Activated B cell treated with CpG ODN at 0.5 μM for 24 hours (primary cell): Measurements from ENCODE around the gene P3H1. TPM values are rescaled to one million over a fixed set of nuclear protein-coding genes. Genes with fewer than 3 reads are reported as not detected.
A peak's percentile ranks its signal among the peaks of the same experiment; 100 is the strongest.

Experiments used
- ATAC-seq: fragments of 200-7000 bp; cut with Tn5 transposase; one replicate; pipeline ENCODE4 v1.10.0; 2021; ENCODE audit warnings: low read depth, mild to moderate bottlenecking, moderate library complexity
- CTCF ChIA-PET: fragments of 350-600 bp; sonication (Branson Sonifier 250); formaldehyde crosslinking; loops from one replicate; lab custom pipeline; 2021; ENCODE audit warnings: antibody characterized with exemption; lab: Charles Lee
- POLR2A ChIA-PET: fragments of 350-600 bp; sonication (Branson Sonifier 250); formaldehyde crosslinking; loops from one replicate; lab custom pipeline; 2021; ENCODE audit warnings: antibody characterized with exemption; lab: Charles Lee
- DNase-seq: peaks from one replicate; pipeline ENCODE4 v3.0.0; 2022
- H3K27ac Mint-ChIP-seq: one replicate; pipeline ENCODE4 v1.8.0; 2020; ENCODE audit warnings: mixed read lengths
- H3K27me3 Mint-ChIP-seq: one replicate; pipeline ENCODE4 v1.8.0; 2021; ENCODE audit warnings: mixed read lengths
- H3K36me3 Mint-ChIP-seq: one replicate; pipeline ENCODE4 v1.8.0; 2021; ENCODE audit warnings: low read depth, mixed read lengths
- H3K4me1 Mint-ChIP-seq: one replicate; pipeline ENCODE4 v1.8.0; 2021; ENCODE audit warnings: mixed read lengths
- H3K4me3 Mint-ChIP-seq: one replicate; pipeline ENCODE4 v1.8.0; 2020; ENCODE audit warnings: mild to moderate bottlenecking, mixed read lengths
- H3K9me3 Mint-ChIP-seq: one replicate; pipeline ENCODE4 v1.8.0; 2020; ENCODE audit warnings: mixed read lengths
- intact Hi-C: fragments of 100-400 bp; cut with micrococcal nuclease; formaldehyde crosslinking; loops from one replicate; pipeline ENCODE4 v1.15.1; 2024
- total RNA-seq: library from RNA; stranded (reverse); gene quantifications from 2 replicates; pipeline ENCODE4 v1.2.3, GENCODE V29; 2022
- TF ChIP-seq, protein P1 (sequence below): fragments of 200-600 bp; IDR thresholded peaks from one replicate; pipeline ENCODE4 v1.8.0; 2022; ENCODE audit warnings: antibody characterized with exemption, mild to moderate bottlenecking

Gene P3H1
- total RNA-seq, 1 donor from 2014 or later, result 27.1 TPM

DNA sequence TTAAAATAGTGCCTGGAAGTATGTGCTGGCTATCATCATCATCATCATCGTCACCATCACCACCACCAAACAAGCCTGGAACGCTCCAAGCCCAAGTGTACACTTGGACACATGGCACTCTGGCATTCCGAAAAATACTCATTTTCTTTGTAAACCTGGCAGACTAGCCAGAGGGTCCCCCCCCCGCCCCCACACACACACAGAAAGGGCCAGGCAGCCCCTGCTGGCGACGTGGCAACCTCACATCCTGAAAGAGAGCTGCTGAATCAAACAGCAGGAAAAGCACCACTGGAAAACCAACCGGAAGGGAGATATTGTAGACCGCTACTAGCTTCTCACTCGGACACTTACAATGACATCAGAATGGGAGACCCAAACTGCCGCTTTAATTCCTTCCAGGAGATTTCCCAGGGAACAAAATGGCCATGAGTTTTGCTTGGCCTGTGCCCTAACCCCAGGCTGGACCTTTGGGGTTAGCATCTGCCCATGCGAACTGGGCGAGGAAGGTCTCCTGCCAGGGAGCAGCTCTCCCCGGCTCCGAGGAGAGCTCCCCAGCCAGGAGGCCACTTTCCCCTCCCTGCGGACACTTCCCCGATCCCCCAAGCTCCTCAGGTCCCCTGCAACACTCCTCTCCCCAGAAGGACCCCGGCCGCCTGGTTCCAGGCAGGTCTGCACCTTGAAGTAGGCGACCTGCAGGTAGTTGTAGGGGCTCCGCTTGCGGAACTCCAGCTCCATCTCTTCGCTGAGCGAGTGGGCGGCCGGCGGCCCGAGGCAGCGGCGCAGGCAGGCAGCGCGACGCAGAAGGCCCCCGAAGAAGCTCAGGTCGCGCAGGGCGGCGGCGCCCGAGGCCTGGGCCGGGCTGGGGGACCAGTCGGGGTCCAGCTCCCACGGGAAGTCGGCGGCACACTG lies 742 bp downstream of the P3H1 start:
- ATAC-seq, result peak; percentile 7
- POLR2A ChIA-PET, result interaction anchor here (0.5 to 3.1 kb wide), 35 partner anchors 7 to 1884 kb away, joined by 3 to 48 read pairs (median 5); partner anchors contain the start of genes CCDC30, CFAP57, EBNA1BP2 and ERMAP
- intact Hi-C loops, result loop anchor here (1.0 to 5.0 kb wide), 5 partner anchors 109 to 881 kb away; partner anchors contain the start of genes FOXJ3, PPCS, PPIH and SLC2A1
- Mint-ChIP-seq H3K9me3 (no peaks in the 10 kb centered on the region), H3K27ac (no peak overlapping the region), H3K4me1 (peaks cover 33% of the 10 kb centered on the region), H3K27me3 (no peaks in the 10 kb centered on the region), H3K4me3 (no peak overlapping the region), H3K36me3 (peaks cover 19% of the 10 kb centered on the region)
- TF ChIP-seq, protein P1, sequence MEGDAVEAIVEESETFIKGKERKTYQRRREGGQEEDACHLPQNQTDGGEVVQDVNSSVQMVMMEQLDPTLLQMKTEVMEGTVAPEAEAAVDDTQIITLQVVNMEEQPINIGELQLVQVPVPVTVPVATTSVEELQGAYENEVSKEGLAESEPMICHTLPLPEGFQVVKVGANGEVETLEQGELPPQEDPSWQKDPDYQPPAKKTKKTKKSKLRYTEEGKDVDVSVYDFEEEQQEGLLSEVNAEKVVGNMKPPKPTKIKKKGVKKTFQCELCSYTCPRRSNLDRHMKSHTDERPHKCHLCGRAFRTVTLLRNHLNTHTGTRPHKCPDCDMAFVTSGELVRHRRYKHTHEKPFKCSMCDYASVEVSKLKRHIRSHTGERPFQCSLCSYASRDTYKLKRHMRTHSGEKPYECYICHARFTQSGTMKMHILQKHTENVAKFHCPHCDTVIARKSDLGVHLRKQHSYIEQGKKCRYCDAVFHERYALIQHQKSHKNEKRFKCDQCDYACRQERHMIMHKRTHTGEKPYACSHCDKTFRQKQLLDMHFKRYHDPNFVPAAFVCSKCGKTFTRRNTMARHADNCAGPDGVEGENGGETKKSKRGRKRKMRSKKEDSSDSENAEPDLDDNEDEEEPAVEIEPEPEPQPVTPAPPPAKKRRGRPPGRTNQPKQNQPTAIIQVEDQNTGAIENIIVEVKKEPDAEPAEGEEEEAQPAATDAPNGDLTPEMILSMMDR, result no peak
- DNase-seq, result no peak
- CTCF ChIA-PET, result interaction anchor here (0.7 to 1.7 kb wide), 12 partner anchors 9 to 308 kb away, joined by 3 to 8 read pairs (median 4); partner anchors contain the start of genes ERMAP and SVBP

DNA sequence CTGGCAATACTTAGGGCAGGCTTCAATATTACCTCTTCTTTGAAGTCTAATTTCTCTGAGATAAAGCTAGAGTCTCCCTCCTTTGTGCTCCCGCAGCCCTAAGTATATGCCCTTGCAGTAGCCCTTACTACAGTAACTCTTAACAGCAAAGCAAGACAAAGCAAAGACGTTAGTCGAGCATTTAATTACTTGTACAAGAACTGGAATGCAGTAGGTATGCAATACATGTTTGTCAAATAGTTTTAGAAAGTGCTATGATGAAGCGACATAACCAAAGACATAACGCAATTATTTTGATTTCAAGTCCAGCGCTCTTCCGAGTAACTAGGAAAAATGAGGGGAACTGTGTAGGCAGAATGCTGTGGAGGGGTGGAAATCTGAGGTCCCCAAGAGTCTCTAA lies 1.6 kb downstream of the P3H1 start:
- DNase-seq, result no peak
- TF ChIP-seq, protein P1, result no peak
- no peaks in the 10 kb centered on the region for H3K9me3 Mint-ChIP-seq
- no peak overlapping the region for H3K27ac Mint-ChIP-seq
- H3K4me3 Mint-ChIP-seq, result no peak overlapping the region
- intact Hi-C loops, result loop anchor here (5.0 kb wide), 2 partner anchors 108 to 882 kb away; partner anchors contain the start of gene PPIH
- H3K4me1 Mint-ChIP-seq, result peaks cover 29% of the 10 kb centered on the region
- H3K27me3 Mint-ChIP-seq, result no peaks in the 10 kb centered on the region
- ChIA-PET CTCF (interaction anchor here (1.3 kb wide), 1 partner anchor 8 kb away, joined by 6 read pairs; no protein-coding TSS in a partner anchor), POLR2A (interaction anchor here (2.4 to 3.1 kb wide), 3 partner anchors 51 to 194 kb away, joined by 8 to 32 read pairs (median 24); partner anchors contain the start of genes ERMAP, SLC2A1, SVBP and ZNF691)
- H3K36me3 Mint-ChIP-seq, result peaks cover 15% of the 10 kb centered on the region
- no peak for ATAC-seq

DNA sequence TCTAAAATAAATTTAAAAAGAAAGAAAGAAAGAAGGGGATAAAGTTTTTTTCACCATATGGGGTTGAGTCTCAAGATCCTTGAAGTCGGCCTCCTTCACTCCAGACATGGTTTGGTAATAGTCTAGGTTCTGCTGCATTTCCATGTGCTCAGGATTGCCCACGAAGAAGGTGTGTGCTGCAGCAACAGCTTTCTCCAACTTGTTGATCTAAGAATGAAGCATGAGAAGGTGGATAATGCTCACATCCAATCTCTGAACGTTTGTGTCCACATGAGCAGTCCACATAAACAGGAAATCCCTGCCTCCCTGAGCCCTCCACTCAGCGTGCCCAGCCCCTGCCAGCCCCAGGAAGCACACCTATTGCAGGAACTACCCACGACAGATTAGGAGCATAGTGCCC lies 4.6 kb downstream of the P3H1 start:
- H3K4me1 Mint-ChIP-seq, result peaks cover 18% of the 10 kb centered on the region

DNA sequence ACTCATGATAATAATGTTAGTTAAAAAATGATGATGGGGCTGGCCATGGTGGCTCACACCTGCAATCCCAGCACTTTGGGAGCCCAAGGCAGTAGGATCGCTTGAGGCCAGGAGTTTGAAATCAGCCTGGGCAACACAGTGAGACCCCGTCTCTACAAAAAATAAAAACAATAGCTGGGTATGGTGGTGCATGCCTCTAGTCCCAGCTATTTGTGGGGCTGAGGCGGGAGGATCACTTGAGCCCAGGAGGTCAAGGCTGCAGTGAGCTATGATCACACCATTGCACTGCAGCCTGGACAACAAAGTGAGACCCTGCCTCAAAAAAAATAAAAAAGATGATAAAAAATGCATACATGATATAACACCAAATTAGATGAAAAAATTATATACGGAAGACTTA lies 5.3 kb downstream of the P3H1 start:
- H3K4me3 Mint-ChIP-seq, result no peak overlapping the region
- H3K27ac Mint-ChIP-seq, result no peak overlapping the region
- H3K36me3 Mint-ChIP-seq, result peaks cover 28% of the 10 kb centered on the region
- H3K27me3 Mint-ChIP-seq, result no peaks in the 10 kb centered on the region
- H3K4me1 Mint-ChIP-seq, result peaks cover 19% of the 10 kb centered on the region
- DNase-seq, result no peak
- CTCF ChIA-PET, result no interaction called here
- POLR2A ChIA-PET, result no interaction called here
- ATAC-seq, result no peak
- TF ChIP-seq, protein P1, result no peak
- no peaks in the 10 kb centered on the region for H3K9me3 Mint-ChIP-seq
- intact Hi-C loops, result no loop called here

More for the DNA sequence above, 4.6 kb downstream of the P3H1 start:
- H3K9me3 Mint-ChIP-seq, result no peaks in the 10 kb centered on the region
- TF ChIP-seq, protein P1, result no peak
- H3K36me3 Mint-ChIP-seq, result peaks cover 24% of the 10 kb centered on the region
- H3K4me3 Mint-ChIP-seq, result no peak overlapping the region
- ATAC-seq (no peak), DNase-seq (no peak)
- H3K27me3 Mint-ChIP-seq, result no peaks in the 10 kb centered on the region
- intact Hi-C loops, result no loop called here
- ChIA-PET POLR2A (no interaction called here), CTCF (no interaction called here)
- no peak overlapping the region for H3K27ac Mint-ChIP-seq

DNA sequence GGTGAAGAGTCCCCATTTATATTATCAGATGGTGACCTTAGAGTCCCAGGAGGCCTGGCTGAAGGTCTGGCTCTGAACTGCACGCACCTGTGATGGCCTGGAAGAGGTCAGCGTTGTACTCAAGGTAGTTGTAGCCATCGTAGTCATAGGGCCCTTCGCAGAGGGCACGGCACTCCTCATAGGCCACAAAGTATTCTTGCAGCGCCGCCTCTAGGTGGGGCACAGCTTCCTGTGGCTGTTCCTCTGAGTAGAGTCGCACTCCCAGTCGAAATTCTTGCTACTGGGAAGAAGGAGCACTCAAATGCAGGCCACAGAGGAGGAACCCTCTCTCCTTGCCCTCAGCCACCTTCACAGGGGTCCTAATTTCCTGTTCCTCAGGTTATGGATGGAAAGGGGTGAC lies 7.7 kb downstream of the P3H1 start:
- Mint-ChIP-seq H3K27me3 (no peaks in the 10 kb centered on the region), H3K36me3 (peaks cover 51% of the 10 kb centered on the region), H3K4me1 (peaks cover 19% of the 10 kb centered on the region), H3K27ac (peak overlapping the region; percentile 68), H3K9me3 (no peaks in the 10 kb centered on the region), H3K4me3 (no peak overlapping the region)
- DNase-seq, result no peak
- TF ChIP-seq, protein P1, result no peak
- ChIA-PET POLR2A (interaction anchor here (0.6 to 0.7 kb wide), 3 partner anchors 8 to 495 kb away, joined by 3 to 11 read pairs (median 6); partner anchors contain the start of genes C1orf50 and P3H1), CTCF (interaction anchor here (1.2 to 2.1 kb wide), 4 partner anchors 12 to 314 kb away, joined by 3 to 9 read pairs (median 4); no protein-coding TSS in a partner anchor)
- no peak for ATAC-seq
- intact Hi-C loops, result no loop called here
